HG02885 (cell line): Measurements from ENCODE around the gene OR1A1.
"Not testable (repeated sequence)": the region's sequence is repeated elsewhere in the genome, so short reads cannot be mapped to it uniquely, and the experiment has no call there.

Experiments
- ATAC-seq: cut with Tn5 transposase; IDR thresholded peaks from one replicate; pipeline ENCODE4 v1.9.1; 2021; ENCODE audit warnings: mild to moderate bottlenecking; ENCODE audit not compliant: unreplicated experiment, poor library complexity

Gene OR1A1, protein sequence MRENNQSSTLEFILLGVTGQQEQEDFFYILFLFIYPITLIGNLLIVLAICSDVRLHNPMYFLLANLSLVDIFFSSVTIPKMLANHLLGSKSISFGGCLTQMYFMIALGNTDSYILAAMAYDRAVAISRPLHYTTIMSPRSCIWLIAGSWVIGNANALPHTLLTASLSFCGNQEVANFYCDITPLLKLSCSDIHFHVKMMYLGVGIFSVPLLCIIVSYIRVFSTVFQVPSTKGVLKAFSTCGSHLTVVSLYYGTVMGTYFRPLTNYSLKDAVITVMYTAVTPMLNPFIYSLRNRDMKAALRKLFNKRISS

DNA sequence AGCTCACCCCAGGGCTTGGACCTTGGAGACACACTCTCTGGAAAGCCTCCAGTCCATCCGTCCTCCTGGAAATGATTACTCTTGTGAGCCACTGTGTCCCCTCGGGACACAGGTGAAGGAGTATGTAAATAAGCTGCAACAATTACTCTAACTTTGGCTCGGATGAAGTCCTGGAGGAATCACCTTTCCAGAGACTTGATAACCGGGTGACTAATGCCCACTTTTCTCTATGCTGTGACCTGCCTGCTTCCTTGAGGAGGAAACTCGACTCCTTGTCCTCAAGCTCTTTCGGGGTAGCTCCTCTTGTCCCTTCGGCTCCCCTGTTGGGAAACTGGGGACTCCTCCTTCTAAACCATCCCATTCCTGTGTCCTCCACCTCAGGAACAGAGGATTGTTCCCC, at the start of gene OR1A1:
Gene OR1A1, plus strand, starts transcription at position 301 of the 400 bp plus-strand sequence. CDS start 7,954 bp downstream, outside the sequence.
- no peak for ATAC-seq

DNA sequence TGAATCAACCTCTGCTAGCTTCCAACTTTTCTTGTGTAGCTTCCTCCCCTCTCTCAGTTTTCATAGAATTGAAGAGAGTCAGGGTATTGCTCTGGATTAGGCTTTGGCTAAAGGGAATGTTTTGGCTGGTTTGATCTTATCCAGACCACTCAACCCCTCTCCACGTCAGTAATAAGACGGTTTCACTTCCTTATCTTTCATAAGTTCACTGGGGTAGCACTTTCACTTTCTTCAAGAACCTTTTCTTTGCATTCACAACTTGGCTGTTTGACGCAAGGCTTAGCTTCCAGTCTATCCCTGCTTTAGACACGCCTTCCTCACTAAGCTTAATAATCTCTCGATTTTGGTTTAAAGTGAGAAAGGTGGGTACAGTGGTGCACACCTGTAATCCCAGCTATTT, 39.9 kb upstream of the OR1A1 start:
- no peak for ATAC-seq

DNA sequence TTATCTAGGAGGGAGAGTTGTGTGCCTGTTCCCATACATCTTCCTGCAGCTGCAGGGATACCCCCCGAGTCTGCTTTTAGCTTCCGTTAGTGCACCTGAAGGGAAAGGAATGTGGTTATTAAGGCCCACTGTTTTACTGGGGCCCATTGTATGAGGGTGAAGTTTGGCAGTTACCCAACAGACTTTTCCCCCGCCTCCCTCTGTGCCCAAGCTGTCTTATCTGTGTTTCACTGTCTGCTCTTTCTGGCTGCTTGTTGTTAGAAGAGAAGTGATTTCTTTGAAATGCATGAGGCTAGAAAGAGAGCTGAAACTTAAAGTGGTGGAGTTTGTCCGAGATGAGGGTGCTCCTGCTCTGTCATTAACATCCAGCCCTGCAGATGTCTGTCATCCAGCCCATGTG, 17.5 kb upstream of the OR1A1 start:
- ATAC-seq: no peak

DNA sequence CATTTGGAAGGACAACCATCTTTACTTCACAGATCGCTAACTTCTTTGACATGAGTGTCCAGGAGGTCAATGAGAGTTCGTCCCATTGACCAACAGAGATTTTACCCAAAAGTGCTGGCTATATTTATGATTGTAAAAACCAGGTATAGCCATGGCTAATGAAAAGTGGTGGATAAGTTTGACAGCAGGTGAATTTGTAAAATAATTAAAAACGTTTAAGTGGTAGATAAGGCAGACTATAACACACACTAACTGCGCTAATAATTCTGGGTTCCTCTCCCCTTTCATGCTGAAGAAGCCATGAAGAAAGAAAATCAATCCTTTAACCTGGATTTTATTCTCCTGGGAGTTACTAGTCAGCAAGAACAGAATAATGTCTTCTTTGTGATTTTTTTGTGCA, 10.2 kb upstream of the OR1A1 start, which contains the start of gene OR1A2:
Gene OR1A2, plus strand, starts transcription at position 301 of the 400 bp plus-strand sequence. Its CDS starts 0 bp downstream, at position 301.
- ATAC-seq: no peak

DNA sequence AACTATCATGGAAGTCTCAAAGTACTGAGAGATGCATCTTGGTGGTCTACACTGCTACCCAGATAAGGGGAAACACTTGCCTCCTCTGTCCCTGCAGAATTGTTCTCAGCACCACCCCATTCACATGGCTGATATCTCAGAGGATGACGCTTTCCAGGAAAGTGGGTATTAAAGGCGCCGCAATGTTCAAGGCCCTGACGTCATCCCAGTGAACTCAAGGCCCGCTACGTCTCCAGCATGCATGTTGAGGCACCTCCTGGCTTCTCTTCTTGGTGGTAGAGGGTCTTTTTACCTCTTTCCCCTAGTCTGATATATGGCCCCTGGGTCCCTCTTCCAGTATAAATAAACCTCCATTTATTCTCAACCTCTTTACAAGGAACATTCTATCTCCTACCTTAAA, 1.0 kb downstream of the OR1A1 start:
- ATAC-seq: no peak

DNA sequence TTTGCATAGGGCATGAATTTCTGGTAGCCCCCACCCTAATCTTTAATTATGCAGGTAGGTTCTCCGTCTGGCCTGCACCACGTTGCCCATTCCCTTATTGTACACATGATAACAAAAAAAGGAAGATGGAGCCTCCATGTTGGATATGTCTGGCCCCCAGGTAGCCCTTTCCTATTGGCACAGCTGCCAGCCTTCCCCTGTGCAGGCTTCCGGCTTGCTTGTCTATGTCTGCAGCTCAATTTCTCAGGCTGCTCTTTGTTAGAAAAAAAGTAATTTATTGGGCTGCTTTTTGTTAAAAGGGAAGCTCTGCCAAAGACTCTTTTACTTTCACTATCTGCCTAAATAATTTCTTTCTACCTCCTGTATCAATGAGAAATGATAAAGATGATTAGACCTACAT, 5.5 kb downstream of the OR1A1 start:
- no peak for ATAC-seq

DNA sequence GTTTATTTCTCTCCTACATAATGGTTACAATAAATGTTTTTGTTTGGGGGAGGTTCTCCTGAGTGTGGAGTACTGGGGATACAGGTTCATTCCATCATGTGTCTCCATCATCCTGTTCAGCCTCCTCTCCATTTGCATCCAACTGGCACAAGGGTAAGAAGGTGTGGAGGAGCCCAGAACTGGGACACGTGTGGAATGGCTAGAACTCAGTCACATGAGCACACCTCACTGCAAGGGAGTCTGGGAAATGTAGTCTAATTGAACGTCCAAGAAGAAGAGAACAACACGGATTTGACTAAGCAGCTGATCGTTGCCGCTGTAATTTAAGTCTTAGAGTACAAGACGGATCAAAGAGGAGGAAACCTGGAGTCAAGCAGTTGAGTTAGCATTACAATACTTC, 6.1 kb downstream of the OR1A1 start:
- no peak for ATAC-seq

DNA sequence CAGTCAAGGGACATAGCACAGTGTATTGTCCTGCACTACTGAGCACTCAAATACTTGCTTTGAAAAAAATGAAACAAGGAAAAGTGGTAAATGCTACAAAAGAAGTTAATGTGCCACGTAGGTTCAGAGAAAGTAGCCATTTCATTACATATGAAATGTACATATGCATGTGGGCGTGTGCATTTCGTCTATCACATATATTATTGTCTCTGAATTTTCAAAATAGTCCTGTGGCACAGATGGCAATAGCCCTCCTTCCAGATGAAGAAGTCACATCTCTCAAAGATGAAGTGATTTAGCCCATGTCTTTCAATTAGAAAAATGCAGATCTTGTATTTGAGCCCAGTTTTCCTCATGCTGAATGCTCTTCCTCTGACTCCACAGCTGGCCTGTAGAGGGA, 12.5 kb downstream of the OR1A1 start:
- ATAC-seq: not testable (repeated sequence)

DNA sequence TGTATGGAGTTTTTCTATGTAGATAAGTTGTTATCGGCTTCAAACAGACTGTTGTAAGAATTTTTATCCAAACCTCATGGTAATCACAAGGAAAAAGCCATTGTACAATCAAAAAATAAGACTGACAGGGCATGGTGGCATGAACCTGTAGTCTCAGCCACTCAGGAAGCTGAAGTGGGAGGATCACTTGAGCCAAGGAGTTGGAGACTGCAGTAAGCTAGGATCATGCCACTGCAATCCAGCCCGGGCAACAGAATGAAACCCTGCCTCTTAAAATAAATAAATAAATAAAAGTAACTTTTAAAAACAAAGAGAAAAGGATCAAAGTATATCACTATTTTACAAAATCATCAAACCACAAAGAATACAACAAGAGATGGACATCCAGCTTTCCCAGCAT, 14.4 kb downstream of the OR1A1 start:
- no peak for ATAC-seq

DNA sequence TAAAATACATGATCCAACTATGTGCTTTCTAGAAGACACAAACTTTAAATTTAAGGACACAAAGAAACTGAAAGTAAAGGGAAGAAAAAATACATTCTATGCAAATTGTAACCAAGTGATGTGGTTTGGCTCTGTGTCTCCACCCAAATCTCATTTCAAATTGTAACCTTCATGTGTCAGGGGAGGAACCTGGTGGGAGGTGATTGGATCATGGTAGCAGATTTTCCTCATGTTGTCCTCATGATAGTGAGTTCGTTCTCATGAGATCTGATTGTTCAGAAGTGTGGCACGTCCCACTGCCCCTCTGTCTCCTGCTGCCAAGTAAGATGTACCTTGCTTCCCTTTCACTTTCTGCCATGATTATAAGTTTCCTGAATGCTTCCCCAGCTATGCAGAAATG, 15.0 kb downstream of the OR1A1 start:
- no peak for ATAC-seq

DNA sequence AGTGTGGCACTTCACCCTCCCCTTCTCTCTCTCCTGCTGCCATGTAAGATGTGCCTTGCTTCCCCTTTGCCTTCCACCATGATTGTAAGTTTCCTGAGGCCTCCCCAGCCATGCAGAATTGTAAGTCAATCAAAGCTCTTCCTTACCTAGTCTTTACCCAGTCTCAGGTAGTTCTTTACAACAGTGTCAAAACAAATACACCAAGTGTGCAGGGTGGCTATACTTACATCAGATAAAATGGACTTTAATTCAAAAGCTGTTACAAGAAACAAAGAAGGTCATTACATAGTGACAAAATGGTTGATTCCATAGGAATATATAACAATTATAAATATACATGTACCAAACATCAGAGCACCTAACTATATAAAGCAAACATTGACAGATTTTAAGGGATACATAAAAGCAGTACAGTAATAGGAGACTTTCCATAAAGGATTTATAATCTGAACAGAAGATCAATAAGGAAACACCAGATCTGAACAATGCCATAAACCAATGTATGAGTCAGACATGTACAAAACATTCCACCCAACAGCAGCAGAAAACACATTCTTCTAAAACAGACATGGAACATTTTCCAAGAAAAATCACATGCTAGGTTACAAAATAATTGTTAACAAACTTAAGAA, 17.4 kb downstream of the OR1A1 start:
- not testable (repeated sequence) for ATAC-seq

DNA sequence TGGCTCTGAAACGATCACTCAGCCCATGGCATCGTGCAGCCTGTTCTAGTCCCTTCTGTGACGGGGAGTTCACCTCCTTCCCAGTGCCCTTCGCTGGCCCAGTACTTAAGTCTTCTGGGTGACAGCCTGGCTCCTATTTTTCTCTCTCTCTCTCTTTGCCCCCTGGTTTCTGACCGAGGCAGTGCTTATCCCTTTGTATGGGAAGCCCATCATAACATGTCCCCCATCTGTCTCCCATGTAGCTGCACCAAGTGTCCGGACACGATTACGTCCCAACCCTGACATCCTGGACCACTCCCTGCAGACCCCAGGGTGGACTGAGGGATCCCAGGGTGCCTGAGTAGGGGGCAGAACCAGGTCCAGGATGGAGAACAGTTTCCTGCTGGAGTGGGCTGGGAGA, 24.8 kb downstream of the OR1A1 start:
- not testable (repeated sequence) for ATAC-seq

DNA sequence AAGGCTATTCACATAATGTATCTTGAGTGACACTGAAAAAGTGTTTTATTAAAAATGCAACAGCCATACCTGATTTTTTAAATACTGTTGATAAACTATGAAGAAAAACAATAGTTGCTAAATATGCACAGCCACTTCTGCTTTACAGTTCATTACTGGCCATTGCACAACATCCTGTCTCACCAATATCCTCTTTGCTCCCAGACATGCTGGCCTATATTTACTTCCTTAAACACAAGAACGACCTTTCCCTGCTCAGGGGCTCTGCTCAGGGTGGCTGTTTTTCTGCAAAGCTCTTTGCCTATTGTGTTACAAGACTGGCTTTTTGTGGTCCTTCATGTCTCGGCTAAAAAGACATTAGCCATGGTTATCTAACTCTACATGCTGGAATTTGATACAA, 31.2 kb downstream of the OR1A1 start:
- not testable (repeated sequence) for ATAC-seq

DNA sequence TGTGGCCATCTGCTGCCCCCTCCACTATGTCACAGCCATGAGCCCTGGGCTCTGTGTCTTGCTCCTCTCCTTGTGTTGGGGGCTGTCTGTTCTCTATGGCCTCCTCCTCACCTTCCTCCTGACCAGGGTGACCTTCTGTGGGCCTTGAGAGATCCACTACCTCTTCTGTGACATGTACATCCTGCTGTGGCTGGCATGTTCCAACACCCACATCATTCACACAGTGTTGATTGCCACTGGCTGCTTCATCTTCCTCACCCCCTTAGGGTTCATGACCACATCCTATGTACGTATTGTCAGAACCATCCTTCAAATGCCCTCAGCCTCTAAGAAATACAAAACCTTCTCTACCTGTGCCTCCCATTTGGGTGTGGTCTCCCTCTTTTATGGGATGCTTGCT, 33.6 kb downstream of the OR1A1 start:
- ATAC-seq: not testable (repeated sequence)

DNA sequence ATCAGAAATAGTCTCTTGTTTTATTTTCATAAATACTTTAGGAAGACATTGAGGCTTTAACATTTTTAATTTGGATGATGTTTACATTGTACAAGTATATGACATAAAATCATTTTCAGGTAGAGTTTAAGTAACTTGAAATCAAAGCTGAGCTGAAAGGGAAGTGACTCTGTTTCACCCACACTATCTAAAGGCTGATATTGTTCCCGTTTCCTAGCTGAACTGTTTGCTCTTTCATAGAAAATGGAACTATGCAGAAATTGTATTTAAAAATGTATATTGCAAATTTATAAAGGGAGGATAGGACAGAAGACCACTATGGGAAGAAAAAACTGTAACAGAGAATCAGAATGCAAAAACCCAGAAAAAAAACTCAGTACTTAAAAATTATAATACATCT, 37.4 kb downstream of the OR1A1 start:
- not testable (repeated sequence) for ATAC-seq

DNA sequence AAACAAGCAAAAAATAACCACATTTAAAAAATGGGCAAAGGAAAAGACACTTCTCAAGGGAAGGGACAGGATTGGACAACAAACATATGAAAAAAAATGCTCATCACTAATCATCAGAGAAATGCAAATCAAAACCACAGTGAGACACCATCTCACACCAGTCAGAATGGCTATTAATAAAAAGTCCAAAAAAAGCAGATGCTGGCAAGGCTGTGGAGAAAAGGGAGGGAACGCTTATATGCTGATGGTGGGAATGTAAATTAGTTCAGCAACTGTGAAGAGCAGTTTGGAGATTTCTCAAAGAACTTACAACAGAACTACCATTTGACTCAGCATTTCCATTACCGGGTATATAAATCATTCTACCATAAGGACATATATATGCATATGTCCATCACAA, 41.5 kb downstream of the OR1A1 start:
- ATAC-seq: not testable (repeated sequence)

DNA sequence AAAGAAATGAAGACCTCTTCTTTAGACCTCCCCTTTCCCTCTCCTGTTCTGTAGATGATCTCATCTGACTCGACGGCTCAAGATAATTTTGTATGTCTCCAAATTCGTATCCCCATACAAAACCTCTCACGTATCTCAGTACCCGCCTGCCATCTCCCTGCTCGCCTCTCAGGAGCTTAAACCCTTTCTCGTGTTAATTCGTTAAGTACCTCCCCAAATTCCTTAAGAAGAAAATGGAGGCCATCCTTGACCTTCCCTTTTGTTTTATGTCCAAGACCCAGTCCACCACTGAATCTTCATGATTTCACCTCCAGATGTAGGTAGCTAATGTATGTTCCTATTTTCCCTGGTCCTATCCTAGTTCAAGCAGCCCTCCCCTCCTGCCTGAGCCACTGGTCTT, 49.1 kb downstream of the OR1A1 start:
- ATAC-seq: no peak

DNA sequence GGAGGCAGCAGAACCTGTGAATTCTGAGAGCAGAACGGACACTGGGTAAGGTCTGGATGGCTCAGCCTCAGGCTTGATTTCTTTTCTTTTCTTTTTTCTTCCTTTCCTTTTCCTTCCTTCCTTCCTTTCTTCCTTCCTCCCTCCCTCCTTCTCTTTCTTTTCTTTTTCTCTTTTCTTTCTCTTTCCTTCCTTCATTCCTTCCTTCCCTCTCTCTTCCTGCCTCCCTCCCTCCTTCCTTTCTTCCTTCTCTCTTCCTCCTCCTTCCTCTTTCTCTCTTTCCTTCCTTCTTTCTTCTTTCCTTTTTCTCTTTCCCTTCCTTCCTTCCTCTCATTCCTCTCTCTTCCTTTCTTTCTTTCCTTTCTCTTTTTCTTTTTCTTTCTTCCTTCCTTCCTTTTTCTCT, 52.7 kb downstream of the OR1A1 start:
- ATAC-seq: no peak

DNA sequence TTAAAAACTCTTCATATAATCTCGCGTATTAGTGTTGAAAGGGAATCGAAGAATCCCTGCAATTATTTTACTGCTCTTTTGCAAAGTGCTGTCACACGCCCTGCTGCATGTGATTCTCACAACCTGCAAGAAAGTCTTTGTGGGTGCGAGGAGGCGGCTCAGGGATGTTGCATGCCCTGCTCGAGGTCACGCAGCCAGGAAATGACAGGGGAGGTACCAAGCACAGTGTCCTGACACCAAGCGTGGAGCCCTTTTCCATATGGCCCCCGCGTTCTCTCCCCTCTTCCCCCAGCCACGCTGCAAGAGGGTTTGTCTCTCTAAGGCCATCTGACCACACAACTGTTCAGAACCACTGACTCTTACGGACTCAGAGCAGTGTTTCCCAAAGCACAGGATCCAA, 53.1 kb downstream of the OR1A1 start:
- no peak for ATAC-seq
